Anterior cingulate cortex (tissue), 58 donors: Measurements from ENCODE around the gene MIS12.

Experiments
- DNase-seq, 58 donors: peaks; one replicate each; lab custom pipeline; 2025; lab: John Stamatoyannopoulos, UW

Gene MIS12

GRCh38 chr17:5531085-5531418 is 44.7 kb downstream of the MIS12 start:
- no peak for DNase-seq

GRCh38 chr17:5532581-5532980 is 46.2 kb downstream of the MIS12 start:
- DNase-seq: no peak

- no peak for DNase-seq
These were observed 47.3 kb downstream of the MIS12 start for GRCh38 chr17:5533486-5534315.

GRCh38 chr17:5535436-5535835 is 49.1 kb downstream of the MIS12 start:
- DNase-seq: no peak

- DNase-seq: no peak
These were observed 50.7 kb downstream of the MIS12 start for GRCh38 chr17:5536866-5537650.

GRCh38 chr17:5539286-5539685 is 52.9 kb downstream of the MIS12 start:
- no peak for DNase-seq

GRCh38 chr17:5540321-5540720 is 54.0 kb downstream of the MIS12 start:
- DNase-seq: no peak
